PFSK-1 (cell line): ENCODE results near the gene MKNK2.

Source experiments
- FOXP2 ChIP-seq: optimal IDR thresholded peaks from 2 replicates; pipeline ENCODE3; 2011; ENCODE audit warnings: borderline replicate concordance, control low read depth, inconsistent platforms; ENCODE audit not compliant: insufficient read depth; ENCODE audit errors: extremely low read length, extremely low read depth
- POLR2AphosphoS5 ChIP-seq: IDR thresholded peaks from 2 replicates; pipeline ENCODE4 v1.6.1; 2012; ENCODE audit warnings: low read depth, mild to moderate bottlenecking, control low read depth, low read length, moderate library complexity
- REST ChIP-seq, 2 experiments: IDR thresholded peaks; 2 replicates each; pipeline versions ENCODE4 v1.6.1 to v1.8.0; 2011 to 2012; ENCODE audit warnings: low read depth in 2 of 2, low read length in 2 of 2, control low read depth in 1 of 2, inconsistent platforms in 1 of 2, mild to moderate bottlenecking in 1 of 2, moderate library complexity in 1 of 2; ENCODE audit not compliant: insufficient read depth in 1 of 2
- SIN3A ChIP-seq: IDR thresholded peaks from 2 replicates; pipeline ENCODE4 v1.6.1; 2012; ENCODE audit warnings: mild to moderate bottlenecking, low read length, moderate library complexity, borderline replicate concordance; ENCODE audit not compliant: insufficient read depth
- TAF1 ChIP-seq: IDR thresholded peaks from 2 replicates; pipeline ENCODE4 v1.6.1; 2012; ENCODE audit warnings: low read length, control low read depth, borderline replicate concordance; ENCODE audit not compliant: insufficient read depth

MKNK2 gene

GRCh38 chr19:2077398-2077797, 26.4 kb upstream of the MKNK2 start:
- no peak for TF ChIP-seq FOXP2
- TF ChIP-seq POLR2AphosphoS5: no peak
- no peak for TF ChIP-seq TAF1
- no peak for TF ChIP-seq REST (IDR thresholded peaks at IDR 0.05; ENCODE audit: insufficient read depth in 1 of 2, low read depth in 2 of 2, low read length in 2 of 2)
- no peak for TF ChIP-seq SIN3A

- TF ChIP-seq FOXP2: no peak
- TF ChIP-seq REST (IDR thresholded peaks at IDR 0.05; ENCODE audit: insufficient read depth in 1 of 2, low read depth in 2 of 2, low read length in 2 of 2): no peak
- TF ChIP-seq POLR2AphosphoS5: no peak
- no peak for TF ChIP-seq SIN3A
- no peak for TF ChIP-seq TAF1
Measured at GRCh38 chr19:2076526-2076944, 25.5 kb upstream of the MKNK2 start.

- no peak for TF ChIP-seq POLR2AphosphoS5
- TF ChIP-seq REST (IDR thresholded peaks at IDR 0.05; ENCODE audit: insufficient read depth in 1 of 2, low read depth in 2 of 2, low read length in 2 of 2): no peak
- TF ChIP-seq FOXP2: no peak
- TF ChIP-seq TAF1: no peak
- no peak for TF ChIP-seq SIN3A
Measured at GRCh38 chr19:2072757-2073551, 21.9 kb upstream of the MKNK2 start.

- TF ChIP-seq TAF1 (no peak), POLR2AphosphoS5 (no peak), FOXP2 (no peak), SIN3A (no peak), REST (IDR thresholded peaks at IDR 0.05; ENCODE audit: insufficient read depth in 1 of 2, low read depth in 2 of 2, low read length in 2 of 2) (no peak)
Measured at GRCh38 chr19:2070986-2071673, 20.1 kb upstream of the MKNK2 start.
